Body of pancreas (tissue), 4 donors: Measurements from ENCODE around the gene NOL7.

ENCODE experiments used
- CTCF ChIP-seq, 7 experiments: fragments of 450-650 bp in 4 of 7; fragments of 200-600 bp in 3 of 7; sonication (generic) in 3 of 7; IDR thresholded peaks; one replicate each; pipeline ENCODE4 v1.5.1; 2016 to 2019; ENCODE audit warnings: antibody characterized with exemption in 7 of 7
- POLR2A ChIP-seq, 3 donors: fragments of 450-650 bp; IDR thresholded peaks; one replicate each; pipeline ENCODE4 v1.6.1; 2016; ENCODE audit warnings: antibody characterized with exemption in 3 of 3, mild to moderate bottlenecking in 2 of 3

GRCh38 chr6:13649393-13649792 lies 34.3 kb downstream of the NOL7 start:
- TF ChIP-seq CTCF (IDR thresholded peaks at IDR 0.05) (no peak), POLR2A (IDR thresholded peaks at IDR 0.05) (no peak)
